Stimulated activated CD8-positive, alpha-beta memory T cell treated with anti-CD3 and anti-CD28 coated beads, Interleukin-2, amount 100 ng/mL, for 1 hour (primary cell): ENCODE measurements around the gene ZSCAN10.
"Not testable (repeated sequence)": the region's sequence is repeated elsewhere in the genome, so short reads cannot be mapped to it uniquely, and the experiment has no call there.

Experiments used
- DNase-seq, 2 donors: peaks; one replicate each; pipeline ENCODE4 v3.0.0-alpha.2; 2020; ENCODE audit warnings: low read depth in 2 of 2

The ZSCAN10 gene

DNA sequence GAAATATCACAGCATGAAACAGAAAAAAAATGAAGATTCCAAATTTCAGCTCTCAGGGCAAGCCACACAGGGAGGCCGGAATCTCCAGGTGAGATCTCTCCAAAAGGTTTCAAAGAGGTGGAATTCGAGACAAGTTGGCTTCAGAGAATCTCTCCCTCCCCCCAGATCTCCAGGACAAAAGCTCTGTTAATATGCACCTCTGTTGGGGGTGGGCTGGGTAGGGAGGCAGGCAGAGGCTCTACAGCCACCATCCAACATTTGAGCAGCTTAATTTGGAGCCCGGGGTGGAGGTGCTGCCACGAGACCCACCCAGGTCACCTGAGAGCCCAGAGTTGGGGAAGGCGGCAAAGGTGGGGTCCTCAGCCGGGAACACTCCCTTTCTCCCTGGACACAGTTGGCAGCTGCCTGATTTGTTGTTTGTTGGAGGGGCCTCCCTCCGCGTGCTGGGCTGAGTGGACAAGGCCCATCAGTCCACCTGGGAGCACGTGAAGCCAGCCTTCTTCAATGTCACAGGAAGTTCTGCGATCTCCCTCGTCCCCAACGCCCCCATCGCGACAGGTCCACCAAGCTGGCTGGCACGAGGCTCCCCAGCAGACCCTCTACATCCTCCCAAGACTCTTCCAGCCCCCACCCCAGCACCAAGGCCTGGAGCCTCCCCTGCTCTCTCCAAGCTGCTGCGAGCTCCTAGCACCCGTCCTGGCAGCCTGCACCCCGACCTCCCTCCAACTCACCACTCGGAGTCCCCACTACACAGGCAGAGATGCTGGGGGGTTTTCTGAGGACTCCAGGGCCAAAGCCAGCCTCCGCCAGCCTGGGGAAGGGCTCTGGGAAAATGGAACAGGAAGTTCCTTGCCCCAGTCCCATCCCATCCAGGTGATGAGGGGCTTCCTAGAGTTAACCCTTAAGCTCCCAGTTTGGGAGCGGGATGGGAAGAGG lies at the start of gene ZSCAN10:
Gene ZSCAN10 (minus strand): TSS at position 836 of the 936 bp plus-strand sequence. CDS start 6,357 bp downstream, outside the sequence.
- no peak for DNase-seq

DNA sequence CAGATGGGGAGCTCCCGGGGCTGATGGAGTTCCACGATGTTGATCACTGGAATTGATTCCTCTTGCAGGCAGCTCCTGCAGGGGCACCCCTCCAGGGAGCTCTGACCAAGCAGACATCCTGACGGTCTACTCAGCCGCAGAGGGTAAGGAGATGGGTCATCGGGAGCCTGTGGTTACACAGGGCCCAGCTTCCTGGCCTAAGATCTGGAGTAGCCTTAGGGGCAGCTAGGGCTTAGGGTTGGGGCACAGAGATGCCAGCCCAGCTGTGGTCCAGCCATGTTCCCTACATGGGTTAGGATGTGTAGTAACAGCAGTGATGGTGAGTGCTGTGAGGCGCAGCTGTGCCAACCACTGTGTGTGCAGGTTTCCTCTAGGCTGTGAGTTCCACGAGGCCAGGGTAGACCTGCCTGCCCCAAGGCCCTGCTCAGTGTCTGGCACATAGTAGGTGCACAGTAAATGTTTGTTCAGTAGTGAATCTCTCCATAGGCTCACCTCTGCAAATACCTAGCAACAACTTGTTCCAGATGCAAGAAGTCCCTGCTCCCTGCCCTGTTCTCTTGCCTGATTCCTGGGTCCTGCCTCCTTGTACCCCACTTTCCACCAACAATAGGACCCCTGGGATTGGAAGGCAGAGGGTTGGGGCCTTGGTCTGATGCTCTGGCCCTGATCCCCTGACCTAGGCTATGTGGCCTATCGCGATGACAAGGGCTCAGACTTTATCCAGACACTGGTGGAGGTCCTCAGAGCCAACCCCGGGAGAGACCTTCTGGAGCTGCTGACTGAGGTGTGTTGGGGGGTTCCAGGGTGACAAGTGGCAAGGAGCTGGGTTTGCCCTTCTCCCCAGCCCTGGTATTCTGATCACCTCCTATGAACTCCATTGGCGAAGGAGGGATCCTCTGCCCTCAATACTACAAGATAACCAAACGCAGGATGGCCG lies 49.4 kb upstream of the ZSCAN10 start:
- DNase-seq, result no peak

DNA sequence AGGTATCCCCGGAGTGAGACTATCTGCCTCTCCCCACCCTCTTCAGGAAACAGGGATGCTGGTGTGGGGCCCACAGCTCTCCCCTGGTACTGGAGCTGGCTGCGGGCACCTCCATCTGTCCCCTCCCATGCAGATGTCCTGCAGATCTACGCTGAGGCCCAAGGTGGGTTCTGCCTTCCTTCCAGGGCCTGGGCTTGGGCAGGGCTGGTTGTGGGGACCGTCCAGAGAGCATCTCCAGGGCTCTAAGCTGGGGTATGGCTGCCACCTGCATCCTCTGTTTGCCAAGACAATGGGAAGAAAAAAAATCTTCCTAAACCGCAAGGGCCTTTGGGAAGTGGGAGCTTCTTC lies 48.6 kb upstream of the ZSCAN10 start:
- no peak for DNase-seq

DNA sequence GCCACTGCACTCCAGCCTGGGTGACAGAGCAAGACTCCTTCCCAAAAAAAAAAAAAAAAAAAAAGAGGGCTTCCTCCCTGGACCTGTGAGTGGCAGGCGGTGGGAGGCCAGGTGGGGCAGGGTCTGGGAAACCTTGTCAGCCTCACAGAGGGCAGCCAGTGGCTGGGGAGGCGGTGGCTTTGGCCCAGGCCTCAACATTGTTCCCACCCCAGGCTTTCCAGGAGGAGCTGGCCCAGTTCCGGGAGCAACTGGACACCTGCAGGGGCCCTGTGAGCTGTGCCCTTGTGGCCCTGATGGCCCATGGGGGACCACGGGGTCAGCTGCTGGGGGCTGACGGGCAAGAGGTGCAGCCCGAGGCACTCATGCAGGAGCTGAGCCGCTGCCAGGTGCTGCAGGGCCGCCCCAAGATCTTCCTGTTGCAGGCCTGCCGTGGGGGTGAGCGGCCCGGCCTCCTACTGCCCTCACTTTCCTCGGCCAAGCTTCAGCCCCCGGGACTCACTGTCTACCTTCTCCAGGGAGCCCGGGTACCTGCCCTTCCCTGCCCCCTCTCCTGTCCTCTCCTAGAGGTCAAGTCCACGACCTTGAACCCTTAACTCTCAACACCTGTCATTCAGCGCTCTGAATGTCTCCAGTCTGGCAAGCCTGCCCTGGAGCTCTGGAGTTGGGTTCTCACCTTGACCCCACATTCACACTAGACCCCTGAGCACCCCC lies 48.1 kb upstream of the ZSCAN10 start:
- DNase-seq, result no peak

DNA sequence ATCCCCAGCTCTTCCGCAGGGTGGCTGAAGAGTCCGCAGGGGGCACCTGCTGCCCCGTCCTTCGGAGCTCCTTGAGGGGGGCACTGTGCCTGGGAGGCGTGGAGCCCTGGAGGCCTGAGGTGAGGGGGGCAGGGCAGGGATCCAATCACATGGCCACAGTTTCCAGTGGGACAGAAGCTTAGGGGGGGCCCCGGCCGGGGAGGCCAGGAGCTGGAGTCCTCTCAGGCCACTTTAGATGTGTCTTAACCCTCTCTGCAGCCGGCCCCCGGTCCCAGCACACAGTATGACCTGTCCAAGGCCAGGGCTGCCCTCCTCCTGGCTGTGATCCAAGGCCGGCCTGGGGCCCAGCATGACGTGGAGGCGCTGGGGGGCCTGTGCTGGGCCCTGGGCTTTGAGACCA lies 46.6 kb upstream of the ZSCAN10 start:
- no peak for DNase-seq

DNA sequence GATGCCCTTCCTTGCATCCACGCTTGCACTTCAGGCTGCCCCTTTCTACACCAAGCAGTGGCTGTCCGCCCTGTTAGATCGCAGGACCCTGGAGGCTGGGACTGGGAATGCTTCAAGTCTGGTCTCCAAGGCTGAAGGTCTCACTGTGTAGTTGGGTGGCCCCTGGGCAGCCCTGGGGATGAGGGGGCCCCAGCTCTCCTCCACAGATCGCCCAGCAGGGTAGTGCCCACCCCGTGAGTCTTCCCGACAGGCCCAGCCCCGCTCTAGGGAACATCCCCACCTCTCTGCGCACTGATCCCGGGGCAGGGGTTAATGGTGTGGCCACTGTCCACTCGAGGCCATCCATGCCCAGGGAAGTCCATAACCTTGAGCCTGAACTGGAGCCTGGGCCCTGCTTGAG lies 46.1 kb upstream of the ZSCAN10 start:
- DNase-seq, result no peak

DNA sequence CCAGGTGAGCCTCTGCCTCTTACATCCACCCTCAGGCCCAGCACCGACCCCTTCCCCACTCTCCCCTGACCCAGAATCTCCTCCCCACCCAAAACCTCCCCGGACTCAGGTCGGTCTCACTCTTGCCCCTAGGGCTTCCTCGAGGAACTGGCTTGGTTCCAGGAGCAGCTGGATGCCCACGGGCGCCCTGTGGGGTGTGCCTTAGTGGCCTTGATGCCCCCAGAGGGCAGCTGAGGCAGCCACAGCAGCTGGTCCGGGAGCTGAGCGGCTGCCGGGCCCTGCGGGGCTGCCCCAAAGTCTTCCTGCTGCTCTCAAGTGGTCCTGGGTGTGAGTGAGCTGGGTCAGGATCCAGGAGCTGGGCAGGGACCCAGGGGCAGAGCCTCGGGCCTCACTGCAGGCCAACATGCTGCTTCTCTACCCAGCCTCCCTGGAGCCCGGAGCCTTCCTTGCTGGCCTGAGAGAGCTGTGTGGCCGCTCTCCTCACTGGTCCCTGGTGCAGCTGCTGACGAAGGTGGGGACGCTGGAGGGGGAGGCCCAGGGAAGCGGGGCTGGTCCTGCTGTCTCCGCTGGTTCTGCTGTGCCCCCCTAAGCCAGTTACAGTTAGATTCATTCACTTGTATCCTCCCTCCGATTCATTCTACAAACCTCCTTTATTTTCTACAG lies 45.4 kb upstream of the ZSCAN10 start:
- DNase-seq, result no peak

DNA sequence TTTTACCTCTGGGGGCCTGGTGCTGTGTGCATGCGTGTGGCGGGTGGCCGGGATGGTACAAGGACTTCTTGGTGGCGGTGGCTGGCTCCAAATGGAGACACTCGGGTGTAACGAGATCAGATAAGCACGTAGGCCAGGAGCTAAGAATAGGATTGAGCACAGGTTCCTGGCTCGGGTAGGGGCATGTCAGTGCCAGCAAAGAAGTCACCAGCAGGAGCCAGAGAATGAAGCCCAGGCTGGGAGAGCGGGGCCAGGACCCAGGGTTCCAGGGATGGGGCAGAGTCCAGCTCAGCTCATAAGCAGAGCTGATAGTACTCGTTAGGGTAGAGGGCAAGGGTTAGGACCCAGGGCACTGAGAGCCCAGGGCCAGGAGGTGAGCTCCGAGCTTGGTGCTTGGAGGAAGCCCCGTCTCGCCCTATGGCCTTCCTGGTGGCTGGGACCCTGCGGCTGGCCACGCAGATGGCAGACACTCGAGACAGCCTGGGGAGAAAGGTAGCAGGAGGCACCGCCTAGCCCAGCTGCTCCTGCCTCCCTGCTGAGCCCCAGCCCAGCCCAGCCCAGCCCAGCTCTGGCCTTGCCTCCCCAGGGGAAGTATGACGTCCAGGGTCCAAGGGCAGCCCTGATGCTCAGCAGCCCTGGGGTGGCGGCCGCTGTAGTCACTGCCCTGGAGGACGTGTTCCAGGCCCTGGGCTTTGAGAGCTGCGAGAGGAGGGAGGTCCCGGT lies 44.7 kb upstream of the ZSCAN10 start:
- DNase-seq, result no peak

DNA sequence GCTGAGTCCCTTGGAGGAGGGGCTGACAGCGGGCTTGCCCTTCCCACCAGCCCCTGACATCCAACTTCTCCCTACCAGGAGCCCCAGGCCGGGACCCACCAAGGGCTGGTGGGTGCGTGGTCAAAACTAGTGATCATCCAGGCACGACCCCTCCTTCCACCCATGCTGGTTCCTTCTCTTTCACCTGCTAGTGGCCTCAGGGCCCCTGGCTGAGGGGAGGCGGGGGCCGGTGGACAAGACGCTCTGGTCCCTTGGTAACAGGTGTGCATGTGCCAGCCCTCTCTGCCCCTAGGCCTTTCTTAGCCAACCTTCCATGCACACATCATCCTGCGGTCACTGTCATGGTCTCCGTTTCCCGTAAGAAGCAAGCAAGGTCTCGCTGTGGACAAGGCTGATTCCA lies 44.1 kb upstream of the ZSCAN10 start:
- DNase-seq, result no peak

DNA sequence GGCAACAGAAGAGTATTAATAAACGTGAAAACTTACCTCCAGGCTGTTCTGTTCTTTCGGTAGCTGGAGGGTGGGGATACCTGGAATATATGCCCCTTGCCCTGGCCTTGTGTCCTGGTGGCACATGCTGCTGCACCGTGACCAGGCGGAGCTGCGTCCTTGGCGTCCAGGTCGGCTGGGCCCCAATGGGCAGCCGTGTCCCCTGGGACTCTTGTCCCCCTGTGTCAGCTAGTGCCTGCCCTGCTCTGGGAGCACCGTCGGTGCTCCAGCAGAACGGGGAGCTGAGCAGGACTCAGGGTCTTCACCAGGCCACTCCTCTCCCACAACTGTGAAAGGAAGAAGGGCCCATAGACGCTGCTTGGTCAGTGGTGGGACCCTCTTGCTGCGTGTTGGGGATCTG lies 43.7 kb upstream of the ZSCAN10 start:
- DNase-seq, result no peak

DNA sequence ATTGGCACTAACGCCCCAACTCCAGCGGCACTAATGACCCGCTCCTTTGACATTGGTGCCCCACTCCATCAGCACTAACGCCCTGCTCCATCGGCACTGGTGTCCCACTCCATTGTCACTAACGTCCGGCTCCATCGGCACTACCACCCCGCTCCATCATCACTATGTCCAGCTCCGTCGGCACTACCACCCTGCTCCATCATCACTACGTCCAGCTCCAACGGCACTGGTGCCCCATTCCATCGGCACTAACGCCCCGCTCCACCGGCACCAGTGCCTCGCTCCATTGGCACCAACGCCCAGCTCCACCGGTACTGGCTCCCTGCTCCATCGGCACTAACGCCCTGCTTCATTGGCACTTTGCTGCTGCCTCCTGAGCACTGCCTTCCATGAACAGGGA lies 43.2 kb upstream of the ZSCAN10 start:
- no peak for DNase-seq

DNA sequence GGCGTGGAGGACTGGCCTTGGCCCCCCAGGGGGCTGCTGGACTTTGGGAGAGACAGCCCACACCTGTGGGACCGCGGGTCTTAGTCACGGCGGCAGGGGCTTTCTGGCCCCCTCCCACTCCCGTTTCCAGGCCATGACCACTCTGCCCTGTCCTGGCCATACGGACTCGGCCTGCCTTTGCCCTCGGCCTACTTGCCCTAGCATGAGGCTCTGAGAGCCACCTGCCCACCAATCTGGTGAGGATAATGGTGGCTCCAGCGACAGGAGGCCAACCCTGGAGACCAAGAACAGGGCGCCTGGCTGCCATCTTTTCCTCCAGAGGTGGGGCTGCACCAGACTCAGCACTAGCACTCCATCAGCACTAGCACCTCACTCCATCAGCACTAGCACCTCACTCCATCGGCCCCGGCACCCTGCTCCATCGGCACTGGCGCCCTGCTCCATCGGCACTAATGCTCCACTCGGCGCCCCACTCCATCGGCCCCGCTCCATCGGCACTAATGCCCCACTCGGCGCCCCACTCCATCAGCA lies 42.8 kb upstream of the ZSCAN10 start:
- no peak for DNase-seq

DNA sequence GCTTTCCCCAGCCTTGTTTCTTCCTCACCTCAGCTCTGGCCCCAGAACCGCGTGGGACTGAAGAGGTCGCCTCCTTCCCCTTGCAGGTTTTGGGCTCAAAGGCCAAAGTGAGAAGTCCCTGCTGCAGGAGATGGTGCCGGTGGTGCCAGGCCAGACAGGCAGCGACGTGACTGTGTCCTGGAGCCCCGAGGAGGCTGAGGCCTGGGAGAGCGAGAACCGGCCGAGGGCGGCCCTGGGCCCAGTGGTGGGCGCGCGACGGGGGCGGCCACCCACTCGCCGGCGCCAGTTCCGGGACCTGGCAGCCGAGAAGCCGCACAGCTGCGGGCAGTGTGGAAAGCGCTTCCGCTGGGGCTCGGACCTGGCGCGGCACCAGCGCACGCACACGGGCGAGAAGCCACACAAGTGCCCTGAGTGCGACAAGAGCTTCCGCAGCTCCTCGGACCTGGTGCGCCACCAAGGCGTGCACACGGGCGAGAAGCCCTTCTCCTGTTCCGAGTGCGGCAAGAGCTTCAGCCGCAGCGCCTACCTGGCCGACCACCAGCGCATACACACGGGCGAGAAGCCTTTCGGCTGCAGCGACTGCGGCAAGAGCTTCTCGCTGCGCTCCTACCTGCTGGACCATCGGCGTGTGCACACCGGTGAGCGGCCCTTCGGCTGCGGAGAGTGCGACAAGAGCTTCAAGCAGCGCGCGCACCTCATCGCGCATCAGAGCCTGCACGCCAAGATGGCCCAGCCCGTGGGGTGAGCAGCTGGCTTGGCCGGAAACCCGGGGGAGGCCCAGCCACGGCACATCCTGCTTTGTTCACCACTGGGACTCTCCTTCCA lies 41.7 kb upstream of the ZSCAN10 start:
- DNase-seq, result no peak

DNA sequence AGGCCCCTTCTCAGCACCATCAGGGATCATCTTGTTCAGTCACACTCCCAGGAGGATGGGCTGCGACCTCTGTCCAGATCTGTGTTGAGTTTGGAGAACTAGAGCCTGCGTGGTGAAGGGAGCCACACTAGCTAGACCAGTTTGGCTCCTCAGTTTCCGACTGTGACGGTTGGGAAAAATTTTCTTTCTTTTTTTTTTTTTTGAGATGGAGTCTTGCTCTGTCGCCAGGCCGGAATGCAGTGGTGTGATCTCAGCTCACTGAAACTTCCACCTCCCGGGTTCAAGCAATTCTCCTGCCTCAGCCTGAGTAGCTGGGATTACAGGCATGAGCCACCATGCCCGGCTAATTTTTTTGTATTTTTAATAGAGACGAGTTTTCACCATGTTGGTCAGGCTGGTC lies 40.5 kb upstream of the ZSCAN10 start:
- DNase-seq, result not testable (repeated sequence)

DNA sequence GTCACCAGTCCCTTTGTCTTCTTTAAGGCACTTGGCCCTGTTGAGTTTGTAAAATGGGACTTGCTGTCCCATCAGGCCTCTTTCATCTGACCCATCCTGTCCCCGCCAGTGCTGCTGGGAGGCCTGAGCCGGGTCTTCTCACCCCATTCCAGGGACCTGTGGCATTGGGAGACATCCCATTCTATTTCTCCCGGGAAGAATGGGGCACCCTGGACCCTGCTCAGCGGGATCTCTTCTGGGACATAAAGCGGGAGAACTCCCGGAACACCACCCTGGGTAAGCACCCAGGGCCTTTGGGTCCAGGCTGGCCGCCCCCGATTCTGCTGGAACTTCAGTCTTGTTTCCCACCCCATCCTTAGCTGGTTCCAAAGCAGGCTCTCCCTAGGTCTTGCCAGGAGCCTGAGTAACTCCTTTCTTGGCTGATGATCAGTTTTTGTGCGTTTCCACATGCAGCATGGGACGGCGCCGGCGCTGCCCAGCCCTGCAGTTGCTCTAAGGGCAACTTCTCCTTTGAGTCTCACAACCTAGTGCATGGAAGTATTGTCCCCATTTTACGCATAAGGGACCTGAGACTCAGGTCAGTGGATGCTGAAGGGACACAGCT lies 39.8 kb upstream of the ZSCAN10 start:
- DNase-seq, result no peak

DNA sequence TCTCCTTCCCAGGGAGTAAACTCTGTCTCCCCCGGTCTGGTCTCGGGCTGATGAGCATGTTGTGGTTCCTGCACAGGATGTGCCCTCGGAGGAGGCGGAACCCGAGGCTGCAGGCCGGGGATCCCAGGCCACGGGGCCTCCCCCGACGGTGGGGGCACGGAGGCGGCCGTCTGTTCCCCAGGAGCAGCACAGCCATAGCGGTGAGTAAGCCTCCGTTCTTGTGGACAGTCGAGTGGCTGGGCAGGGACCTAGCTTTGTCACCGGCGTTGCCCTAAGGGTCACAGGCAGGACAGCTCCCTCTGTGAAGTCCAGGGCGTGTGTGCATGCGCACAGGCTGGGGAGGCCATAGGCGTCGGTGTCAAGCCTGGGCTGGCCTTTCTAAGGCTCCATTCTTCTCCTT lies 39.2 kb upstream of the ZSCAN10 start:
- DNase-seq, result no peak

DNA sequence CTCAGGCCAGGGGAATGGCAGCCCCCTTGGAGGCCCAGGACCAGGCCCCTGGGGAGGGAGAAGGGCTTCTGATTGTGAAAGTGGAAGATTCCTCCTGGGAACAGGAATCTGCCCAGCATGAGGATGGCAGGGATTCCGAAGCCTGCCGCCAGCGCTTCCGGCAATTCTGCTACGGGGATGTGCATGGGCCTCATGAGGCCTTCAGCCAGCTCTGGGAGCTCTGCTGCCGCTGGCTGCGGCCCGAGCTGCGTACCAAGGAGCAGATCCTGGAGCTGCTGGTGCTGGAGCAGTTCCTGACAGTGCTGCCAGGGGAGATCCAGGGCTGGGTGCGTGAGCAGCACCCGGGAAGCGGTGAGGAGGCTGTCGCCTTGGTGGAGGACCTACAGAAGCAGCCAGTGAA lies 38.2 kb upstream of the ZSCAN10 start:
- DNase-seq, result no peak

DNA sequence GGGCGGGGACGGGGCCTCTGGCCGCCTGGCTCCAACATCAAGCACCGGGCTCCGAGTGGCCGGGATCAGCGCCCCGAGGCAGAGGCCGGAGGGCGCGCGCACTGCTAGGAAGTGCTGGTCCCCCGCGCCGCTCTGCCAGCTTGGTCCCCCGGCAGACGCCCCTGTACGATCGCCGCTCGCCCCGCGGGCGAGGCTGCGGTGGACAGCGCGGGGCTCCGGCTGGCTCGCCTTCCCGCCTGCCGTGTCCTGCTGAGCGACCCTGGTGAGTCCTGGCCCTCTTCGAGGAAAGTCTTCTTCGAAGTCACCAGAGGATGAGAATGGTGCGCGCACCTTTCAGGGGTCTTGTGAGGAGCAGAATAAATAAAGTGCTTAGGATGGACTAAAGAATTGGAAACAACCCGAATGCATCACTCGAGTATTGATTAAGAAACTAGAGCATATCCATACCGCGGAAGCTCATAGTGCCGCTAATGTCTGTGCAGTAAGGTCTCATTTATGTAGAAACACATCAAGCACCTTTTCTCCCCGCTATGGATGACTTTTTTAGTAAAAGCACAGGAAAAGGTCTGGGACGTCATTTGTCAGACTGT lies 36.1 kb upstream of the ZSCAN10 start:
- no peak for DNase-seq
